Measurements from ENCODE around the gene S100A11. TPM values are rescaled to one million over a fixed set of nuclear protein-coding genes. Genes with fewer than 3 reads are reported as not detected.

Gene S100A11
- total and polyA plus RNA-seq, 3 experiments from 2014 or later, result 257 to 554 (median 262) TPM

GRCh38 chr1:152047730-152048415 is 11.1 kb upstream of the S100A11 start:
- no peaks in the 10 kb centered on the region for H3K9me3 Mint-ChIP-seq
- Histone ChIP-seq H3K4me3 (ENCODE audit: low read length) (peak overlapping the region; percentile 45), H3K27me3 (ENCODE audit: insufficient read depth, low read length, poor library complexity, severe bottlenecking) (no peaks in the 10 kb centered on the region), H3K9me3 (ENCODE audit: low read length) (no peaks in the 10 kb centered on the region), H3K36me3 (ENCODE audit: insufficient read depth, low read length) (no peaks in the 10 kb centered on the region), H3K4me1 (ENCODE audit: insufficient read depth, low read length) (peaks cover 23% of the 10 kb centered on the region), H3K27ac (ENCODE audit: low read depth, low read length) (peak overlapping the region; percentile 87)
- no peaks in the 10 kb centered on the region for H3K36me3 Mint-ChIP-seq
- peak; percentile 76 to 91 (median 81) for DNase-seq
- H3K27ac Mint-ChIP-seq, result peak overlapping the region; percentile 95 to 99 (median 99)
- peak overlapping the region; percentile 42 to 88 (median 79) for H3K4me3 Mint-ChIP-seq
- ChIA-PET POLR2A (interaction anchor here (0.7 to 2.4 kb wide), 3 partner anchors 10 to 208 kb away, joined by 4 to 33 read pairs (median 4); partner anchors contain the start of genes C2CD4D and S100A11), CTCF (interaction anchor here (0.6 to 8.1 kb wide), 5 partner anchors 9 to 411 kb away, joined by 3 to 143 read pairs (median 23); partner anchors contain the start of gene S100A11)
- H3K4me1 Mint-ChIP-seq, result peaks cover 18 to 31% (median 30%) of the 10 kb centered on the region in 3 donors
- H3K27me3 Mint-ChIP-seq, result peaks cover under 1 to 4% of the 10 kb centered on the region in 2 donors

- no peaks in the 10 kb centered on the region for H3K36me3 Mint-ChIP-seq
- Histone ChIP-seq H3K36me3 (ENCODE audit: insufficient read depth, low read length) (no peaks in the 10 kb centered on the region), H3K27ac (ENCODE audit: low read depth, low read length) (peak overlapping the region; percentile 87), H3K4me3 (ENCODE audit: low read length) (peak overlapping the region; percentile 45), H3K9me3 (ENCODE audit: low read length) (no peaks in the 10 kb centered on the region), H3K4me1 (ENCODE audit: insufficient read depth, low read length) (peaks cover 23% of the 10 kb centered on the region), H3K27me3 (ENCODE audit: insufficient read depth, low read length, poor library complexity, severe bottlenecking) (no peaks in the 10 kb centered on the region)
- POLR2A ChIA-PET, result interaction anchor here (1.4 to 2.4 kb wide), 2 partner anchors 12 to 208 kb away, joined by 4 to 33 read pairs; partner anchors contain the start of genes C2CD4D and S100A11
- CTCF ChIA-PET, result interaction anchor here (2.7 to 8.1 kb wide), 3 partner anchors 12 to 412 kb away, joined by 23 to 143 read pairs (median 50); partner anchors contain the start of gene S100A11
- H3K27ac Mint-ChIP-seq, result peak overlapping the region; percentile 95 to 99 (median 99)
- peaks cover 16 to 28% (median 26%) of the 10 kb centered on the region in 3 donors for H3K4me1 Mint-ChIP-seq
- H3K4me3 Mint-ChIP-seq, result peak overlapping the region; percentile 42 to 88 (median 79)
- H3K9me3 Mint-ChIP-seq, result no peaks in the 10 kb centered on the region
- no peaks in the 10 kb centered on the region for H3K27me3 Mint-ChIP-seq
- peak in 1 of 5 donors; percentile 13 for DNase-seq
Observed at GRCh38 chr1:152047413-152047729, 10.6 kb upstream of the S100A11 start.

- Mint-ChIP-seq H3K4me1 (peaks cover 16 to 26% (median 25%) of the 10 kb centered on the region in 3 donors), H3K27me3 (no peaks in the 10 kb centered on the region), H3K36me3 (no peaks in the 10 kb centered on the region), H3K27ac (no peak overlapping the region), H3K9me3 (no peaks in the 10 kb centered on the region), H3K4me3 (no peak overlapping the region)
- Histone ChIP-seq H3K27me3 (ENCODE audit: insufficient read depth, low read length, poor library complexity, severe bottlenecking) (no peaks in the 10 kb centered on the region), H3K9me3 (ENCODE audit: low read length) (no peaks in the 10 kb centered on the region), H3K36me3 (ENCODE audit: insufficient read depth, low read length) (no peaks in the 10 kb centered on the region), H3K4me3 (ENCODE audit: low read length) (no peak overlapping the region), H3K4me1 (ENCODE audit: insufficient read depth, low read length) (peaks cover 23% of the 10 kb centered on the region), H3K27ac (ENCODE audit: low read depth, low read length) (no peak overlapping the region)
- no peak for DNase-seq
- ChIA-PET CTCF (interaction anchor here (6.2 kb wide), 1 partner anchor 9 kb away, joined by 50 read pairs; the partner anchor contains the start of gene S100A11), POLR2A (interaction anchor here (1.5 kb wide), 1 partner anchor 10 kb away, joined by 5 read pairs; no protein-coding TSS in a partner anchor)
Observed at GRCh38 chr1:152044386-152044785, 7.6 kb upstream of the S100A11 start.

GRCh38 chr1:152043870-152044269 is 7.1 kb upstream of the S100A11 start:
- CTCF ChIA-PET, result interaction anchor here (6.2 kb wide), 1 partner anchor 8 kb away, joined by 50 read pairs; the partner anchor contains the start of gene S100A11
- DNase-seq, result no peak
- no peak overlapping the region for H3K4me3 Mint-ChIP-seq

GRCh38 chr1:152042030-152042429 is 5.2 kb upstream of the S100A11 start:
- Mint-ChIP-seq H3K36me3 (no peaks in the 10 kb centered on the region), H3K4me1 (peaks cover 0 to 16% (median 7%) of the 10 kb centered on the region in 3 donors), H3K27ac (no peak overlapping the region), H3K4me3 (no peak overlapping the region), H3K9me3 (no peaks in the 10 kb centered on the region), H3K27me3 (no peaks in the 10 kb centered on the region)
- Histone ChIP-seq H3K27me3 (ENCODE audit: insufficient read depth, low read length, poor library complexity, severe bottlenecking) (no peaks in the 10 kb centered on the region), H3K4me1 (ENCODE audit: insufficient read depth, low read length) (peaks cover 4% of the 10 kb centered on the region), H3K9me3 (ENCODE audit: low read length) (no peaks in the 10 kb centered on the region), H3K36me3 (ENCODE audit: insufficient read depth, low read length) (no peaks in the 10 kb centered on the region), H3K27ac (ENCODE audit: low read depth, low read length) (no peak overlapping the region), H3K4me3 (ENCODE audit: low read length) (no peak overlapping the region)
- ChIA-PET CTCF (interaction anchor here (2.0 to 2.3 kb wide), 2 partner anchors 11 to 74 kb away, joined by 4 to 6 read pairs; no protein-coding TSS in a partner anchor), POLR2A (no interaction called here)
- DNase-seq, result no peak

More at GRCh38 chr1:152043870-152044269, 7.1 kb upstream of the S100A11 start:
- Histone ChIP-seq H3K27ac (ENCODE audit: low read depth, low read length) (no peak overlapping the region), H3K36me3 (ENCODE audit: insufficient read depth, low read length) (no peaks in the 10 kb centered on the region), H3K4me1 (ENCODE audit: insufficient read depth, low read length) (peaks cover 22% of the 10 kb centered on the region), H3K27me3 (ENCODE audit: insufficient read depth, low read length, poor library complexity, severe bottlenecking) (no peaks in the 10 kb centered on the region), H3K9me3 (ENCODE audit: low read length) (no peaks in the 10 kb centered on the region), H3K4me3 (ENCODE audit: low read length) (no peak overlapping the region)
- POLR2A ChIA-PET, result no interaction called here
- H3K36me3 Mint-ChIP-seq, result no peaks in the 10 kb centered on the region
- H3K9me3 Mint-ChIP-seq, result no peaks in the 10 kb centered on the region
- H3K4me1 Mint-ChIP-seq, result peaks cover 16 to 25% (median 25%) of the 10 kb centered on the region in 3 donors
- no peak overlapping the region for H3K27ac Mint-ChIP-seq
- no peaks in the 10 kb centered on the region for H3K27me3 Mint-ChIP-seq

- H3K36me3 ChIP-seq (ENCODE audit: insufficient read depth, low read length), result no peaks in the 10 kb centered on the region
- peaks cover 7% of the 10 kb centered on the region for H3K4me1 ChIP-seq (ENCODE audit: insufficient read depth, low read length)
Observed at GRCh38 chr1:152039886-152040285, 3.1 kb upstream of the S100A11 start.

GRCh38 chr1:152039461-152039860 is 2.7 kb upstream of the S100A11 start:
- H3K4me1 ChIP-seq (ENCODE audit: insufficient read depth, low read length), result peaks cover 11% of the 10 kb centered on the region
- H3K36me3 Mint-ChIP-seq, result peaks cover 0 to 20% (median 0%) of the 10 kb centered on the region in 3 donors
- no peak overlapping the region for H3K27ac ChIP-seq (ENCODE audit: low read depth, low read length)
- DNase-seq, result no peak
- H3K27ac Mint-ChIP-seq, result peak overlapping the region in 1 of 8 donors; percentile 17
- no peaks in the 10 kb centered on the region for H3K9me3 ChIP-seq (ENCODE audit: low read length)
- no peaks in the 10 kb centered on the region for H3K36me3 ChIP-seq (ENCODE audit: insufficient read depth, low read length)
- no peak overlapping the region for H3K4me3 ChIP-seq (ENCODE audit: low read length)
- no peaks in the 10 kb centered on the region for H3K27me3 ChIP-seq (ENCODE audit: insufficient read depth, low read length, poor library complexity, severe bottlenecking)
- H3K4me1 Mint-ChIP-seq, result peaks cover 15 to 25% (median 17%) of the 10 kb centered on the region in 3 donors
- ChIA-PET CTCF (no interaction called here), POLR2A (no interaction called here)
- H3K4me3 Mint-ChIP-seq, result no peak overlapping the region
- no peaks in the 10 kb centered on the region for H3K9me3 Mint-ChIP-seq
- H3K27me3 Mint-ChIP-seq, result no peaks in the 10 kb centered on the region

More at GRCh38 chr1:152039886-152040285, 3.1 kb upstream of the S100A11 start:
- Histone ChIP-seq H3K4me3 (ENCODE audit: low read length) (no peak overlapping the region), H3K27me3 (ENCODE audit: insufficient read depth, low read length, poor library complexity, severe bottlenecking) (no peaks in the 10 kb centered on the region), H3K27ac (ENCODE audit: low read depth, low read length) (no peak overlapping the region), H3K9me3 (ENCODE audit: low read length) (no peaks in the 10 kb centered on the region)
- H3K27me3 Mint-ChIP-seq, result no peaks in the 10 kb centered on the region
- POLR2A ChIA-PET, result no interaction called here
- H3K9me3 Mint-ChIP-seq, result no peaks in the 10 kb centered on the region
- H3K36me3 Mint-ChIP-seq, result peaks cover 0 to 16% (median 0%) of the 10 kb centered on the region in 3 donors
- CTCF ChIA-PET, result interaction anchor here (2.3 kb wide), 1 partner anchor 13 kb away, joined by 6 read pairs; no protein-coding TSS in a partner anchor
- no peak for DNase-seq
- peaks cover 10 to 23% (median 15%) of the 10 kb centered on the region in 3 donors for H3K4me1 Mint-ChIP-seq
- no peak overlapping the region for H3K27ac Mint-ChIP-seq
- H3K4me3 Mint-ChIP-seq, result no peak overlapping the region

GRCh38 chr1:152038871-152039270 is 2.1 kb upstream of the S100A11 start:
- DNase-seq, result no peak
- Mint-ChIP-seq H3K27ac (peak overlapping the region in 1 of 8 donors; percentile 69), H3K27me3 (no peaks in the 10 kb centered on the region), H3K4me1 (peaks cover 21 to 31% (median 23%) of the 10 kb centered on the region in 3 donors), H3K9me3 (no peaks in the 10 kb centered on the region), H3K36me3 (peaks cover 0 to 21% (median 1%) of the 10 kb centered on the region in 3 donors), H3K4me3 (peak overlapping the region in 3 of 7 donors; percentile 21 to 78 (median 25))
- ChIA-PET POLR2A (no interaction called here), CTCF (interaction anchor here (1.3 kb wide), 1 partner anchor 9 kb away, joined by 3 read pairs; no protein-coding TSS in a partner anchor)
- Histone ChIP-seq H3K9me3 (ENCODE audit: low read length) (no peaks in the 10 kb centered on the region), H3K36me3 (ENCODE audit: insufficient read depth, low read length) (peaks cover under 1% of the 10 kb centered on the region), H3K4me1 (ENCODE audit: insufficient read depth, low read length) (peaks cover 17% of the 10 kb centered on the region), H3K27ac (ENCODE audit: low read depth, low read length) (no peak overlapping the region), H3K27me3 (ENCODE audit: insufficient read depth, low read length, poor library complexity, severe bottlenecking) (no peaks in the 10 kb centered on the region), H3K4me3 (ENCODE audit: low read length) (no peak overlapping the region)
